ENCODE data around the gene NUBPL.
"Not testable (repeated sequence)": the region's sequence is repeated elsewhere in the genome, so short reads cannot be mapped to it uniquely, and the experiment has no call there.

The NUBPL gene

DNA sequence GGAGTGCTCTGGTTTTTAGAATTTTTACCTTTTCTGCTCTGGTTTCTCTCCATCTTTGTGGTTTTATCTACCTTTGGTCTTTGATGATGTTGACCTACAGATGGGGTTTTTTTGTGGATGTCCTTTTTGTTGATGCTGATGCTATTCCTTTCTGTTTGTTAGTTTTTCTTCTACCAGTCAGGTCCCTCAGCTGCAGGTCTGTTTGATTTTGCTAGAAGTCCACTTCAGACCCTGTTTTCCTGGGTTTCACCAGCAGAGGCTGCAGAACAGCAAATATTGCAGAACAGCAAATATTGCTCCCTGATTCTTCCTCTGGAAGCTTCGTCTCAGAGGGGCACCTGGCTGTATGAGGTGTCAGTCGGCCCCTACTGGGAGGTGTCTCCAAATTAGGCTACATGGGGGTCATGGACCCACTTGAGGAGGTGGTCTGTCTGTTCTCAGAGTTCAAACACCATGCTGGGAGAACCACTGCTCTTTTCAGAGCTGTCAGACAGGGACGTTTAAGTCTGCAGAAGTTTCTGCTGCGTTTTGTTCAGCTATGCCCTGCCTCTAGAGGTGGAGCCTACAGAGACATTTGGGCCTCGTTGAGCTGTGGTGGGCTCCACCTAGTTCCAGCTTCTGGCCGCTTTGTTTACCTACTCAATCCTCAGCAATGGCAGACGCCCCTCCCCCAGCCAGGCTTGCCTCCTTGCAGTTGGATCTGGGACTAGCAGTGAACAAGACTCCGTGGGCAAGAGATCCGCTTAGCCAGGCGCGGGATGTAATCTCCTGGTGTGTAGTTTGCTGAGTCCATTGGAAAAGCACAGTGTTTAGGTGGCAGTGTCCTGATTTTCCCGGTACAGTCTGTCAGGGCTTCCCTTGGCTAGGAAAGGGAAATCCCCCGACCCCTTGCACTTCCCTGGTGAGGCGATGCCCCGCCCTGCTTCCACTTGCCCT, 250.8 kb downstream of the NUBPL start:
- not testable (repeated sequence) for DNase-seq (ENCODE audit: low read depth)

GRCh38 chr14:31813724-31814490, 252.7 kb downstream of the NUBPL start:
- not testable (repeated sequence) for DNase-seq (ENCODE audit: low read depth)

GRCh38 chr14:31819281-31819680, 258.1 kb downstream of the NUBPL start:
- DNase-seq (ENCODE audit: low read depth), result no peak

GRCh38 chr14:31825459-31825858, 264.3 kb downstream of the NUBPL start:
- no peak for DNase-seq (ENCODE audit: low read depth)

DNA sequence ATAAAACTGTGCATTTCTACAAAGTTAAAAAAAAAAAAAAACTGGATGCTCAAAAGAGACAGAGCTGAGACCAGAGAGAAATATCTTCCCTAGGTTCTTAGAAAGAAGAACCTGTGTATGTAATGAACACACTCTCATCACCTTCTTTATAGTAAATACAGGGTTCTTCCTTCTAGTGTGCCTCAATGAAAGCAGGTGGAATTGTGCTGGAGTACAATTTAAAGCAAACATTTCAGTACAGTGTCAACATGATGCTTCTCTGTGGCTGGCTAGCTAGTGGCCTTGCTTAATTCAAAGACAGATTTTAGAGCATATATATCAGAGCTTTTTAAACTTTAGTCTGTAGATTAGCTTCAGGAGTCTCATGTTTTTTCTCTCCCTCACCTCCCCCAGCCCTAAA, 266.1 kb downstream of the NUBPL start:
- no peak for DNase-seq (ENCODE audit: low read depth)

DNA sequence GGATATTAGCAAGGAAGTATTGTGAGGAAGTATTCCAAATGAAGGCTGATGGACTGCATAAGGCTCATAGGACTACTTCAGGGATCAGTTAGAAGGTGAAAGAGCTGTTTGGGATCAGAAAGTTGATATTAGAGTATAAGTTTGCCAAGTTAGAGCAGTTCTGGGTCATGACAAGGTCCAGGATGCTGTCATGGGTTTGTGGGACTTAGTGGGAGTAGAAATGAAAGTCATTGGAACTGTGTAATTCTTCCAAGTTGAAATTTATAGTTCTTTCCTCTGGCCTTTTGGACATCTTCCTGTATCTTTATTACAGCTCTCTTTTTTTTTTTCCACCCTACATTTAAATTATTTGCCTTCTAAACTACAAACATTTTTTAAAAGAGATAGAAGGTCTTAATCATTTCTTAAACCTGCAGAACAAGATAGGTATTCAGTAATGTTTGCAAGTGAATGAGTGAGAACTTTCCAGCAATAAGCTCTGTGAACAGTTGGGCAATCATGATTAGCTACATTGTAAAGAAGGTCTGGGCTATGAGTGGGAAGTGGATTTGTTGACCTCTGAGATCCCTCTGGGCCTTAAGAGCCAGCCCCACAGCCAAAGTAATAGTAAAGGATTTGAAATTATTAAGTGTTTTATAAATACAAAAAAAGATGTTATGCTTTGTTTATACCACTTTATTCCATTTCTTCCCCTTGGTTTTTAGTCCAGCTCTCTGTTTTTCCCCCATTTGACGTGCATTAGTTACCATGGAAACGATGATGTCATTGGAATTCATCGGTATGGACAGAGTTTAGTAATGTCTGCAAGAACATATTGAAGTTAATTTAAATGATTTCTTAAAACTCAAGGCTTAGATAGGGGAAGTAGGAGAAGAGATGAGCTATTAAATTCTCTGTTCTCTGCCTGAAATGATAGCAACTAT, 268.0 kb downstream of the NUBPL start:
- DNase-seq (ENCODE audit: low read depth), result no peak

- no peak for DNase-seq (ENCODE audit: low read depth)
These were observed 273.4 kb downstream of the NUBPL start for GRCh38 chr14:31834616-31835015.

DNA sequence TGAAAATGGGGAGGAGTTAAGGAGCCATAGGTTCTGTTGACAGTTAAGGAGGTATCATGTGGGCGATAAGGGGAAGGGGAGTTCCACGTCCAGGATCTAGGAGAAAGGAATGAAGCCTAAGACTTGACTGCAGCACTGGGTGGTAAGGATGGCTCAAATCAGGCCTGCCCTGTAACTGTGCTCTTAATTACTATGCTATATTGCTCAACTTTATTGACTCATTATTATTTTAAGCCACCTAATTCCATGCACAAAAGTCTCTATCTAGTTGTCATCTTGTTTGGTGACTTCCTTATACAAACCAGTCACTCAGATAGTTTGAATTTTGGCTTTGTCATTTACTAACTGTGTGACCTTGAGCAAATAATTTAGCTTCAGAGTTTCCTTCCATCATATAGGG, 273.8 kb downstream of the NUBPL start:
- DNase-seq (ENCODE audit: low read depth), result no peak

DNA sequence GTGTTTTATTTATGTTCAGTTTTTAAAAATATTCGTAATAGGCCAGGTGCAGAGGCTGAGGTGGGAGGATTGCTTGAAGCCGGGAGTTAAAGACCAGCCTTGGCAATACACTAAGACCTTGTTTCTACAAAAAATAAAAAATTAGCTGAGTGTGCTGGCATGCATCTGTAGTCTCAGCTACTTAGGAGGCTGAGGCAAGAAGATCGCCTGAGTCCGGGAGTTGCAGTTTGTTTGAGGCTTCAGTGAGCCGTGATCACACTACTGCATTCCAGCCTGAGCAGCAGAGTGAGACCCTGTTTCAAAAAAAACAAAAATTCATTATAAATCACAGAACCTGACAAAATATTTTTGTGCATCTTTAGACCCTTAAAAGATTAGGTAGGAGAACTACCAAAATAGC, 275.8 kb downstream of the NUBPL start:
- no peak for DNase-seq (ENCODE audit: low read depth)

GRCh38 chr14:31842899-31843298, 281.7 kb downstream of the NUBPL start:
- no peak for DNase-seq (ENCODE audit: low read depth)

DNA sequence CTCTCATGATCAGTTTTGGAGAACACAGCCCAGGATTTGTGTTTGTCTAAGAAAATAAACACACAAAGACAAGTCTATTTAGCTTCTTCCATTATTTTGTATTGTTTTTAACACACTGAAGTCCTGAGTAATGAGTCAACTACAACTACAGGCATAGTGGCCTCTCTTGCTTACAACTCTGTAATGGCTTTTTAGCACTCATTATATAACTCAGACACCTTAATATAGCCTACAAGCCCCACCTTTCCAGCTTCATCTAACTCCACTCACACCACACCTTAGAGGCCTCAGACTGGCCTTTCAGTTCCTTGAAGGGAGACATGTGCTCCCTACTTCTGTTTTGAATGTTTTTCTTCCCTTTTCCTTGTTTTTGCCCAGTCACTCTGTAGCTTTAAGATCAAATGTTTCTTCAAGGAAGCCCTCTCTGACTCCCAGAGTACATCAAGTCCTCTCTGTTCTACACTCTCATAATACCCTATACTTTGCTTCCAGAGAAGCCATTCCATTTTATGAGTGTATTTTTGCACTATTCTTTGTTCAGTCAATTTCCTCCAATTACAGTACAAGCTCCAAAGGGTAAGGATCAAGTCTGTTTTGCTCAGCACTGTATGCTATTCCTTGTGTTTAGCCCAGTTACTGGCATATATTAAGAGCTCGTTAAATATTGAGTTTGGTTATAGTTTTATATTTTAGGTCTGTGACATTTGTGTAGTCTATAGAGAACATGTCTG, 282.3 kb downstream of the NUBPL start:
- no peak for DNase-seq (ENCODE audit: low read depth)

GRCh38 chr14:31854508-31855075, 293.4 kb downstream of the NUBPL start:
- no peak for DNase-seq (ENCODE audit: low read depth)

DNA sequence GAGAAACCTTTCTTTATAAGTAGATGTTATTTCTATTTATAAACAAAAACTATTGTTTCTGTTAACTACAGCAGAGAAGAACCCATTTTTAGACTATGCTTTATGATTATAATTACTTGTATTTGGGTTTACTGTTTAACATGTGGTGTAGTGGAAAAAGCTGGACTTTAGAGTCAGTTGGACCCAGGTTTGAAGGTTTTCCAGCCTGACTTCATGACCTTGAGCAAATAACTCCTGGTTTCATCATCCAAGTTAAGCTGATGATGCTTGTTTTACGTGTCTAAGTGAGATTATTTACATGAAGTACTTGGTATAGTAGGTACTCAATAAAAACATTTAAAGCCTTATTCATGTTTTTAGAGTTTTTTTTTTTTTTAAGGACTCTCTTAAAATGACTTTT, 294.1 kb downstream of the NUBPL start:
- DNase-seq (ENCODE audit: low read depth), result no peak

- not testable (repeated sequence) for DNase-seq (ENCODE audit: low read depth)
These were observed 294.8 kb downstream of the NUBPL start for GRCh38 chr14:31856003-31856402.

GRCh38 chr14:31858868-31859267, 297.7 kb downstream of the NUBPL start:
- DNase-seq (ENCODE audit: low read depth), result no peak

GRCh38 chr14:31864937-31865855, 304.0 kb downstream of the NUBPL start:
- no peak for DNase-seq (ENCODE audit: low read depth)

DNA sequence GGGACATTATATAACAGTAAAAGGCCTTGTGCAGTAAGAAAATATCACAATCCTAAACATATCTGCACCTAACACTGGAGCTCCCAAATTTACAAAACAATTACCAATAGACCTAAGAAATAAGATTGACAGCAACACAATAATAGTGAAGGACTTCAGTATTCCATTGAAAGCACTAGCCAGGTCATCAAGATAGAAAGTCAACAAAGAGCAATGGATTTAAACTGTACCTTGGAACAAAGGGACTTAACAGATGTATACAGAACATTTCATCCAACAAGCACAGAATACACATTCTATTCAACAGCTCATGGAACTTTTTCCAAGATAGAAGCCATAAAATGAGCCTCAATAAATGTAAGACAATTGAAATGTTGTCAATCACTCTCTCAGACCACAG, 306.4 kb downstream of the NUBPL start:
- no peak for DNase-seq (ENCODE audit: low read depth)

DNA sequence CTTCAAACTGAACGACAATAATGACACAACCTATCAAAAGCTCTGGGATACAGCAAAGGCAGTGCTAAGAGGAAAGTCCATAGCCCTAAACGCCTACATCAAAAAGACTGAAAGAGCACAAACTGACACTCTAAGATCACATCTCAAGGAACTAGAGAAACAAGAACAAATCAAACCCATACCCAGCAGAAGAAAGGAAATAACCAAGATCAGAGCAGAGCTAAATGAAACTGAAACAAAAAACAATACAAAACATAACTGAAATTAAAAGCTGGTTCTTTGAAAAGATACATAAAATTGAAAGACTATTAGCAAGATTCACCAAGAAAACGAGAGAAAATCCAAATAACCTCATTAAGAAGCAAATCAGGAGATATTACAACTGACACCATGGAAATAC, 306.9 kb downstream of the NUBPL start:
- DNase-seq (ENCODE audit: low read depth), result not testable (repeated sequence)

GRCh38 chr14:31876741-31877140, 315.5 kb downstream of the NUBPL start:
- DNase-seq (ENCODE audit: low read depth), result no peak

- no peak for DNase-seq (ENCODE audit: low read depth)
These were observed 316.1 kb downstream of the NUBPL start for GRCh38 chr14:31877255-31877798.
